ENCODE data around the gene ECE1. TPM values are rescaled to one million over a fixed set of nuclear protein-coding genes. Genes with fewer than 3 reads are reported as not detected.

The ECE1 gene
- 10 to 100 TPM; 78.2 to 88.4 TPM for total RNA-seq
- 41.5 TPM for polyA plus RNA-seq

- H3K4me1 Mint-ChIP-seq = peaks cover 53 to 66% (median 60%) of the 10 kb centered on the region in 3 donors
- POLR2A ChIA-PET = interaction anchor here (3.1 kb wide), 1 partner anchor 55 kb away, joined by 9 read pairs; no protein-coding TSS in a partner anchor
Observed at GRCh38 chr1:21289700-21290545, at the start of gene ECE1. TSS of gene ECE1 (minus strand) at chr1:21290463. CDS start at chr1:21290414, 49 bp downstream.

DNA sequence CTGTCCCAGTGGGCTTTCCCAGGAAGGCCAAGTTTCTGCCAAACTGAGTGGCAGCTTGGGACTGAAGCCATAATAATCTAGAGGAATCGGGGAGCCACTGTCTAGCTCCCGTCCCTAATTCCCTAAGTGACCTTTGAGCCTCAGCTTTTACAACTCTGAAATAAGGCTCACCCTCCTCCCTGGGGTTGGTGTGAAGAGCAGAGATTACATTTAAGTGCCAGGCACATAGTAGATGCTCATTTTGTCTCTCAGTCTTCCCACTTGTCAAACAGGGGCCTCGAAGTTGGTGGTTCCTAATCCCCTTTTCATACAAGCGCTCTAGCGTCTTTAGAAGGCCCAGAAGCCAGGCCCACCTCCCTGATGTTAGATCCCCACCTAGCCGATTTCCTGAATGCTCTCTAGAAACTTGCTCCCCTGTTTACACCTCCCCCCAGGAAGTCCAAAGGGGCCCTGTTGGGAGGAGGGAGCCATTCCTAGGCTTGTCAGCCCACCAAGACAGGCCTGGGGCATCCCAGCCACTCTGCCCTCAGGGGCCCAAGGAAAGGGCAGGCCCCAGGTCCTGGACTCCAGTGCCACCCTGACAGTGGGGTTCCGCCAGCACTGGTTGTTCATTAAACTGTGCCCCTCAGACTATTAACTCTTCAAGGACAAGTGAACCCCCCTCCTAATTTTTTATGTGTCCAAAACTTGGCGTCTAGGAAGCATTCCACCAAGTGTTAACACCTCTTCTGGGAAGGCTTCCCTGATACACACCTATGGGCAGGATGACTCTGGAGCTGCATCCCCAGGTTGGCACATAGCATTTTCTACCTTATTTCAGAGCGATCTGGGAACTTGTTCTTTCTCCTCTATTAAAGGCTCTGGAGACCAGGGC is 49.3 kb upstream of the ECE1 start:
- H3K27ac Mint-ChIP-seq = peak overlapping the region in 4 of 8 donors; percentile 10 to 47 (median 34)
- POLR2A ChIA-PET = no interaction called here

More at GRCh38 chr1:21289700-21290545, at the start of gene ECE1:
- Mint-ChIP-seq H3K4me3 (peak within 1 kb of the TSS; percentile 88 to 94 (median 92)), H3K27ac (peak within 1 kb of the TSS; percentile 95 to 100 (median 98)), H3K36me3 (peaks cover 0 to 14% (median 5%) of the 10 kb centered on the region in 3 donors), H3K27me3 (peaks cover 0 to 2% of the 10 kb centered on the region in 2 donors), H3K9me3 (no peaks in the 10 kb centered on the region)
- Histone ChIP-seq H3K4me1 (ENCODE audit: insufficient read depth, low read length) (peaks cover 55% of the 10 kb centered on the region), H3K27me3 (ENCODE audit: insufficient read depth, low read length, poor library complexity, severe bottlenecking) (no peaks in the 10 kb centered on the region), H3K4me3 (ENCODE audit: low read length) (peak within 1 kb of the TSS; percentile 81), H3K9me3 (ENCODE audit: low read length) (no peaks in the 10 kb centered on the region), H3K36me3 (ENCODE audit: insufficient read depth, low read length) (no peaks in the 10 kb centered on the region), H3K27ac (ENCODE audit: low read depth, low read length) (peak within 1 kb of the TSS; percentile 53)
- peak; percentile 42 to 71 (median 48) for DNase-seq
- CTCF ChIA-PET = interaction anchor here (0.8 to 7.8 kb wide), 4 partner anchors 10 to 44 kb away, joined by 3 to 49 read pairs (median 12); no protein-coding TSS in a partner anchor

DNA sequence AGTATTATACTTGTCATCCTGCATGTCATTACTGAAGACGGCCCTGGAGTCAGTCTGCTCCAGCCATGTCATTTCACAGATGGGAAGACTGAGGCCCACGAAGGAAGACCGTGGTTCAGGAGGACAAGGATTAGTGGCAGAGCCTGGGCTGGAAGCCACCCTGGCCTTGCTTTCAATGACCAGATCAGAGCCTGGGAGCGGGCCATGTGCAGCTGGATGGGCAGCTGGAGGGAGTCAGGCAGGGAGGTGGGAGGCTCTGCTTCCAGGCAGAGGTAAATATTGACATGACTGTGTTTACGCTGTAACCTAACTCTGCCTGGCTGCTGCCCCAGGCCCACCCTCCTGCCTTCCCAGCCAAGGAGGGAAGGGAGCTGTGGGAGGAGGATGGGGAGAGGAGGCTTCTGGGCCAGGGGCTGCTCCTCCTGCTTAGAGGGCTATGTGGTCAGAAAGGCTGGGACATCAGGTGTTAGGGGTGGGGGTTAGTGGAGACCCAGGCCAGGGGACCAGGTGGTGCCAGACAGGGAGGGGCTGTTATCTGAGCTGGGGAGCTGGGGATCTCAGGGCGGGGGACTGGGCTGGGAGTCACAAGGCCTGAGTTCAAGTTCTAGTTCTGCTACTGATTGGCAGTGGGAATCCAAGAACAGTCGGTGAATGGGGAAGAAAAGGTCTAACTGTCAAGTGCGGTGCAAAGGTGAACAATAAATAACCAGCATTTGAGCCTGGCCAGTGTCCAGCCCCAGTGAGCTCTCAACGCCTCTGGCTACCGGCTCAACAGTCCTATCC is 48.5 kb upstream of the ECE1 start:
- DNase-seq = no peak
- no peak overlapping the region for H3K27ac ChIP-seq (ENCODE audit: low read depth, low read length)
- H3K9me3 ChIP-seq (ENCODE audit: low read length) = no peaks in the 10 kb centered on the region
- no peaks in the 10 kb centered on the region for H3K36me3 ChIP-seq (ENCODE audit: insufficient read depth, low read length)
- peaks cover 92% of the 10 kb centered on the region for H3K4me1 ChIP-seq (ENCODE audit: insufficient read depth, low read length)
- H3K27me3 ChIP-seq (ENCODE audit: insufficient read depth, low read length, poor library complexity, severe bottlenecking) = no peaks in the 10 kb centered on the region
- no peaks in the 10 kb centered on the region for H3K9me3 Mint-ChIP-seq
- peaks cover 0 to 7% (median 0%) of the 10 kb centered on the region in 3 donors for H3K36me3 Mint-ChIP-seq
- no peaks in the 10 kb centered on the region for H3K27me3 Mint-ChIP-seq
- peak overlapping the region in 2 of 7 donors; percentile 35 to 39 for H3K4me3 Mint-ChIP-seq
- POLR2A ChIA-PET = no interaction called here
- peaks cover 72 to 94% (median 85%) of the 10 kb centered on the region in 3 donors for H3K4me1 Mint-ChIP-seq
- no peak overlapping the region for H3K4me3 ChIP-seq (ENCODE audit: low read length)
- H3K27ac Mint-ChIP-seq = peak overlapping the region in 6 of 8 donors; percentile 10 to 68 (median 44)
- CTCF ChIA-PET = interaction anchor here (1.3 to 3.0 kb wide), 6 partner anchors 14 to 84 kb away, joined by 3 to 13 read pairs (median 5); no protein-coding TSS in a partner anchor

More for the DNA sequence above, 49.3 kb upstream of the ECE1 start:
- CTCF ChIA-PET = interaction anchor here (1.4 to 3.0 kb wide), 4 partner anchors 15 to 84 kb away, joined by 4 to 11 read pairs (median 5); no protein-coding TSS in a partner anchor
- H3K9me3 Mint-ChIP-seq = no peaks in the 10 kb centered on the region
- Histone ChIP-seq H3K4me1 (ENCODE audit: insufficient read depth, low read length) (peaks cover 92% of the 10 kb centered on the region), H3K4me3 (ENCODE audit: low read length) (no peak overlapping the region), H3K9me3 (ENCODE audit: low read length) (no peaks in the 10 kb centered on the region), H3K27ac (ENCODE audit: low read depth, low read length) (no peak overlapping the region), H3K36me3 (ENCODE audit: insufficient read depth, low read length) (no peaks in the 10 kb centered on the region), H3K27me3 (ENCODE audit: insufficient read depth, low read length, poor library complexity, severe bottlenecking) (no peaks in the 10 kb centered on the region)
- H3K4me3 Mint-ChIP-seq = no peak overlapping the region
- H3K27me3 Mint-ChIP-seq = no peaks in the 10 kb centered on the region
- peaks cover 70 to 93% (median 82%) of the 10 kb centered on the region in 3 donors for H3K4me1 Mint-ChIP-seq
- no peak for DNase-seq
- peaks cover 0 to 8% (median 0%) of the 10 kb centered on the region in 3 donors for H3K36me3 Mint-ChIP-seq

DNA sequence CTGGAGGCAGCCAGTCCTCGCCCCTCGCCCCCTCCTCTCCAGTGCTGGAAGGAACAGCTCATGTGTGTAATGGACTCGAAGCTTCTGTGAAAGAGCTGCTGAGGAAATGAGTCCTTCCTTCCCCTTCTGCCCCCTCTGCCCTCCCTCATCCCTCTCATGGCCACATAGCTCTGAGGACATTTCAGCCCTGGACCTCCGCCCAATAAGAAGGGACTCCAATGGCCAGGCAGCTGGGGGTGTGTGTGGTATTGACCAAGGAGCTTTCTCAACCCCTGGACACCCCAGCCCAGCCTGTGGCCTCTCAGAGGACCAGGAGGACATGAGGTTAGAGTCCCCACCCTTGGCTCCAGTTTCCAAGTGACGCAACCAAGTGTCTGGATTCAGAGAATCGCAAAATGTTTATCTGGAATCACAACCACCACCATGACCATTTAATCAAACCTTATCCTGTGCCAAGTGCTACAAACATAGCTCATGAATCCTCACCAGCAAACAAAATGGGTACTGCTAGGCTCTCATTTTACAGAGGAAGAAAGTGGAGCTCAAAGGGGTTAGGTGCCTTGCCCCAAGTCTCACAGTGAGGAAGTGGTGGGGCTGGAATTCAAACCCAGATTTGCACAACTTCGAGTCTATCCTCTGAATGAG is 47.8 kb upstream of the ECE1 start:
- POLR2A ChIA-PET = interaction anchor here (0.7 to 1.0 kb wide), 2 partner anchors 44 to 68 kb away, joined by 3 read pairs; no protein-coding TSS in a partner anchor
- peak overlapping the region in 4 of 8 donors; percentile 17 to 91 (median 50) for H3K27ac Mint-ChIP-seq
- H3K4me3 ChIP-seq (ENCODE audit: low read length) = no peak overlapping the region
- no peak for DNase-seq
- H3K27me3 ChIP-seq (ENCODE audit: insufficient read depth, low read length, poor library complexity, severe bottlenecking) = no peaks in the 10 kb centered on the region
- no peaks in the 10 kb centered on the region for H3K36me3 ChIP-seq (ENCODE audit: insufficient read depth, low read length)
- no peaks in the 10 kb centered on the region for H3K27me3 Mint-ChIP-seq
- H3K36me3 Mint-ChIP-seq = peaks cover 0 to 7% (median 0%) of the 10 kb centered on the region in 3 donors
- CTCF ChIA-PET = interaction anchor here (1.3 to 3.0 kb wide), 5 partner anchors 14 to 83 kb away, joined by 3 to 13 read pairs (median 8); no protein-coding TSS in a partner anchor
- peaks cover 68 to 94% (median 85%) of the 10 kb centered on the region in 3 donors for H3K4me1 Mint-ChIP-seq
- peaks cover 87% of the 10 kb centered on the region for H3K4me1 ChIP-seq (ENCODE audit: insufficient read depth, low read length)
- H3K9me3 Mint-ChIP-seq = no peaks in the 10 kb centered on the region
- no peaks in the 10 kb centered on the region for H3K9me3 ChIP-seq (ENCODE audit: low read length)
- peak overlapping the region in 1 of 7 donors; percentile 39 for H3K4me3 Mint-ChIP-seq
- H3K27ac ChIP-seq (ENCODE audit: low read depth, low read length) = no peak overlapping the region

- Histone ChIP-seq H3K9me3 (ENCODE audit: low read length) (no peaks in the 10 kb centered on the region), H3K4me3 (ENCODE audit: low read length) (no peak overlapping the region), H3K27ac (ENCODE audit: low read depth, low read length) (no peak overlapping the region), H3K36me3 (ENCODE audit: insufficient read depth, low read length) (no peaks in the 10 kb centered on the region), H3K4me1 (ENCODE audit: insufficient read depth, low read length) (peaks cover 81% of the 10 kb centered on the region), H3K27me3 (ENCODE audit: insufficient read depth, low read length, poor library complexity, severe bottlenecking) (no peaks in the 10 kb centered on the region)
- Mint-ChIP-seq H3K27ac (peak overlapping the region in 4 of 8 donors; percentile 29 to 91 (median 52)), H3K9me3 (no peaks in the 10 kb centered on the region), H3K36me3 (peaks cover 0 to 7% (median 0%) of the 10 kb centered on the region in 3 donors), H3K4me3 (peak overlapping the region in 1 of 7 donors; percentile 39), H3K27me3 (no peaks in the 10 kb centered on the region), H3K4me1 (peaks cover 66 to 93% (median 84%) of the 10 kb centered on the region in 3 donors)
- ChIA-PET CTCF (interaction anchor here (1.3 to 3.0 kb wide), 5 partner anchors 31 to 82 kb away, joined by 3 to 13 read pairs (median 8); no protein-coding TSS in a partner anchor), POLR2A (interaction anchor here (0.7 to 1.0 kb wide), 2 partner anchors 43 to 67 kb away, joined by 3 read pairs; no protein-coding TSS in a partner anchor)
- DNase-seq = no peak
Observed at GRCh38 chr1:21337454-21337927, 47.2 kb upstream of the ECE1 start.

DNA sequence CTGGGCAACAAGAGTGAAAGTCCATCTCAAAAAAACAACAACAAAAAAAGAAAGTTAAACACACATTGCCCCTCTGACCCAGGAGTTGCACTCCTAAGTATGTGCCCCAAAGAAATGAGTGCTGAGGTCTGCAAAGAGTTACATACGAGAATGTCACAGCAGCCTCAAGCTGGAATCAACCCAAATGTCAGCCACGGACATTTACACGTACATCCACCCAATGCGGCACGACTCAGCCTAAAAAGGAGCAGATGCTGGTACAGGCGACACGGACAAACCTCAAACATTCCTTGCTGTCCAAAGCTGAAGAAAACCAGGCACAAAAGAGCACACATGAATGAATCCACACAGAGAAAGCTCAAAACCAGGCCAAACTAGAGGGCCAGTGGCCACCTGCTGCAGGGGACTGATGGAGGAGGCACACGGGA is 46.8 kb upstream of the ECE1 start:
- H3K9me3 ChIP-seq (ENCODE audit: low read length) = no peaks in the 10 kb centered on the region
- POLR2A ChIA-PET = no interaction called here
- Mint-ChIP-seq H3K27me3 (no peaks in the 10 kb centered on the region), H3K27ac (peak overlapping the region in 5 of 8 donors; percentile 10 to 91 (median 42)), H3K36me3 (peaks cover 0 to 7% (median 0%) of the 10 kb centered on the region in 3 donors), H3K4me1 (peaks cover 65 to 92% (median 83%) of the 10 kb centered on the region in 3 donors), H3K9me3 (no peaks in the 10 kb centered on the region), H3K4me3 (peak overlapping the region in 1 of 7 donors; percentile 47)
- CTCF ChIA-PET = interaction anchor here (1.3 to 3.0 kb wide), 6 partner anchors 8 to 82 kb away, joined by 3 to 13 read pairs (median 8); no protein-coding TSS in a partner anchor
- peaks cover 80% of the 10 kb centered on the region for H3K4me1 ChIP-seq (ENCODE audit: insufficient read depth, low read length)
- no peaks in the 10 kb centered on the region for H3K36me3 ChIP-seq (ENCODE audit: insufficient read depth, low read length)
- H3K27ac ChIP-seq (ENCODE audit: low read depth, low read length) = no peak overlapping the region
- H3K27me3 ChIP-seq (ENCODE audit: insufficient read depth, low read length, poor library complexity, severe bottlenecking) = no peaks in the 10 kb centered on the region
- no peak overlapping the region for H3K4me3 ChIP-seq (ENCODE audit: low read length)
- DNase-seq = no peak
